ENCODE results near the gene TOGARAM1. TPM values are rescaled to one million over a fixed set of nuclear protein-coding genes. Genes with fewer than 3 reads are reported as not detected.

The TOGARAM1 gene
- total RNA-seq = 77.0 TPM

GRCh38 chr14:44961554-44962333 is at the start of gene TOGARAM1, which contains the start of gene KLHL28:
TOGARAM1 (plus strand) TSS chr14:44962190; CDS start chr14:44962422, 232 bp downstream.
KLHL28 (minus strand) TSS chr14:44961947; CDS start chr14:44945928, 16,019 bp downstream.

GRCh38 chr14:45083976-45084722 is 122.2 kb downstream of the TOGARAM1 start, which contains the start of gene PRPF39:
PRPF39 (plus strand) TSS chr14:45084116; CDS start chr14:45095240, 11,124 bp downstream.

Other genes with a start within 250 kb of the TOGARAM1 start
- 53.8 TPM for gene KLHL28, start 243 bp upstream of the TOGARAM1 start, total RNA-seq
- gene PRPF39, start 121.9 kb downstream of the TOGARAM1 start, total RNA-seq = 96.4 TPM
- gene FKBP3, start 172.3 kb downstream of the TOGARAM1 start, total RNA-seq = 73.9 TPM
- gene FANCM, start 173.7 kb downstream of the TOGARAM1 start, total RNA-seq = 17.6 TPM